ENCODE results near the gene MYH10.

DNA sequence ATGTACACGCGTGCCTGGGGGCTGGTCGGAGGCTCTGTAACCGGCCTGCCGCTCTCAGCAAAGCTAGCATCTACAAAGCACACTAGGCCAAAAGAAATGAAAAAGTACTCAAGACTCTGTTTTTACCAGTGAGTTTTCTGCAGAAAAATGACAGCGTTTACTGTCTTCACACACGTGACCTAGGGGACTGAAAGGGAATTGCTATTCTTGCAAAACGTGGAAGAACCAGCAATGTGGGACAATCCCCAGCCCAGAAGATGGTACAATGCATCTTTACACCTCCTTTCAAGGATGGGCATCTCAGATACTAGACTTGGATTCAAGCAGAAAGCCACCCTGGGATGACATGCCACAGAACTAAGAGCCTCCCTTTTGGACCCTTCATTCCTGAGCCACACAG lies 153.4 kb downstream of the MYH10 start:
- TF ChIP-seq, protein P1, sequence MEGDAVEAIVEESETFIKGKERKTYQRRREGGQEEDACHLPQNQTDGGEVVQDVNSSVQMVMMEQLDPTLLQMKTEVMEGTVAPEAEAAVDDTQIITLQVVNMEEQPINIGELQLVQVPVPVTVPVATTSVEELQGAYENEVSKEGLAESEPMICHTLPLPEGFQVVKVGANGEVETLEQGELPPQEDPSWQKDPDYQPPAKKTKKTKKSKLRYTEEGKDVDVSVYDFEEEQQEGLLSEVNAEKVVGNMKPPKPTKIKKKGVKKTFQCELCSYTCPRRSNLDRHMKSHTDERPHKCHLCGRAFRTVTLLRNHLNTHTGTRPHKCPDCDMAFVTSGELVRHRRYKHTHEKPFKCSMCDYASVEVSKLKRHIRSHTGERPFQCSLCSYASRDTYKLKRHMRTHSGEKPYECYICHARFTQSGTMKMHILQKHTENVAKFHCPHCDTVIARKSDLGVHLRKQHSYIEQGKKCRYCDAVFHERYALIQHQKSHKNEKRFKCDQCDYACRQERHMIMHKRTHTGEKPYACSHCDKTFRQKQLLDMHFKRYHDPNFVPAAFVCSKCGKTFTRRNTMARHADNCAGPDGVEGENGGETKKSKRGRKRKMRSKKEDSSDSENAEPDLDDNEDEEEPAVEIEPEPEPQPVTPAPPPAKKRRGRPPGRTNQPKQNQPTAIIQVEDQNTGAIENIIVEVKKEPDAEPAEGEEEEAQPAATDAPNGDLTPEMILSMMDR (IDR thresholded peaks at IDR 0.05): no peak
- TF ChIP-seq POLR2AphosphoS5 (IDR thresholded peaks at IDR 0.05) (no peak), POLR2A (IDR thresholded peaks at IDR 0.05) (no peak)
